ENCODE results near the gene MRPS25. TPM values are rescaled to one million over a fixed set of nuclear protein-coding genes. Genes with fewer than 3 reads are reported as not detected.

Gene MRPS25
- polyA plus RNA-seq, 2 of the 4 experiments (the other 2 are of a cell fraction): 42.0 to 78.4 TPM

DNA sequence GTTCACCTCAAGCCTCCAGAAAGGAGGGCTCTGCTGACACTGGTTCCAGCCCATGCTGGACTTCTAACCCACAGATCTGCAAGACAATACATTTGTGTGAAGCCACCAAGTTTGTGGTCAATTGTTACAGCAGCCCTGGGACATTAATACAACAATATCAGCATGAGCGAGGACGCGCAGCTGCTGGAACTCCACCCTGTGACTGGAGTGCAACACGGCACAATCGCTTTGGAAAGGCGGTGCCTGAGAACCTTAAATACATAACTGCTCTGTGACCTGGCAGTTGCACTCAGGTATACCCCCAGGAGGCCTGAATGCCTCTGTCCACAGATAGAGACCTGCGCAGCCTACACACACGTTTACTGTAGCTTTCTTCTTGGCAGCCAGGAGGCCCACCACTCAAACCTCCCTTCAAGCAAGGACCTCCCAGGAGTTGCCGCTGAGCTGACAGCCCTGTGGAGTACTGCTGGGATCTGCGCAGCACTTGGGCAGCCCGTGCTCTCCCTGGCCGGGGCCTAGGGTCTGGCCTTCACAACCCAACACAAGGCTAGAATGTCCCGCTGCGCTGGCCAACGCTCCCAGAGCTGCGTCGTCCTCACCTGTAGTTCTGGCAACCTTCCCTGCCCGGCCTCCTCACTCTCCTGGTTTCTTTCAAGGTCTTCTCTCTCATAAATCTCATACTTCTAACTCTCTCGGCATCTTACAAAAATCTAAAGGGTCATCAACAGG is 8.3 kb downstream of the MRPS25 start:
- CTCF ChIA-PET: no interaction called here
- DNase-seq (ENCODE audit: low read depth in 1 of 2, low spot score in 1 of 2): no peak

DNA sequence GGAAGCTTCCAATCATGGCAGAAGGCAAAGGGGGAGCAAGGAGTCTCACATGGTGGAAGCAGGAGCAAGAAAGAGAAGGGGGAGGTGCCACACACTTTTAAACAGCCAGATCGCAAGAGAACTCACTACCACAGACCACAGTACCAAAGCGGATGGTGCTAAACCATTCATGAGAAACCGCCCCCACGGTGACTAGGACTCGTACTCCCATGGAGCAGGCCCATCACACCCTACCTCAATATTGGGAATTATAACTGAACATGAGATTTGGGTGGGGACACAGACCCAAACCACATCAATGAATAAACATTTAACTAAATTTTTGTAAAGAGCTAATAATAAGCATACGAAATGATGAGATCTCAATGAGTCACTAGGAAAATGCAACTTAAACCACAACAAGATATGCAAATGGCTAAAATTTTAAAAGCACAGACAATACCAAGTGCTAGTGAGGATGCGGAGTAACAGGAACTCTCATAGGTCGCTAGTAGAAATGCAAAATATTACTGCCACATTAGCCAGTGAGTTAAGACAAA is 10.0 kb downstream of the MRPS25 start:
- CTCF ChIA-PET: interaction anchor here (0.9 kb wide), 1 partner anchor 43 kb away, joined by 3 read pairs; no protein-coding TSS in a partner anchor
- no peaks in the 10 kb centered on the region for H3K9me3 ChIP-seq
- TF ChIP-seq JUN (IDR thresholded peaks at IDR 0.05): no peak
- TF ChIP-seq, protein P1, sequence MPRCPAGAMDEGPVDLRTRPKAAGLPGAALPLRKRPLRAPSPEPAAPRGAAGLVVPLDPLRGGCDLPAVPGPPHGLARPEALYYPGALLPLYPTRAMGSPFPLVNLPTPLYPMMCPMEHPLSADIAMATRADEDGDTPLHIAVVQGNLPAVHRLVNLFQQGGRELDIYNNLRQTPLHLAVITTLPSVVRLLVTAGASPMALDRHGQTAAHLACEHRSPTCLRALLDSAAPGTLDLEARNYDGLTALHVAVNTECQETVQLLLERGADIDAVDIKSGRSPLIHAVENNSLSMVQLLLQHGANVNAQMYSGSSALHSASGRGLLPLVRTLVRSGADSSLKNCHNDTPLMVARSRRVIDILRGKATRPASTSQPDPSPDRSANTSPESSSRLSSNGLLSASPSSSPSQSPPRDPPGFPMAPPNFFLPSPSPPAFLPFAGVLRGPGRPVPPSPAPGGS (IDR thresholded peaks at IDR 0.05): no peak
- TF ChIP-seq HDAC2 (IDR thresholded peaks at IDR 0.05): no peak
- H3K4me1 ChIP-seq: no peaks in the 10 kb centered on the region
- no peak overlapping the region for H3K4me3 ChIP-seq
- WGBS (ENCODE audit: missing lambda C conversion rate): 96% methylated on average over 8 of the region's 8 CpGs
- H3K27ac ChIP-seq: no peak overlapping the region
- H3K4me2 ChIP-seq: no peak overlapping the region
- FAIRE-seq (no peak), DNase-seq (ENCODE audit: low read depth in 1 of 2, low spot score in 1 of 2) (no peak), ATAC-seq (no peak)
- POLR2A ChIA-PET: no interaction called here

More for the DNA sequence above, 8.3 kb downstream of the MRPS25 start:
- Histone ChIP-seq H3K27ac (no peak overlapping the region), H3K4me3 (no peak overlapping the region), H3K9me3 (no peaks in the 10 kb centered on the region), H3K4me1 (no peaks in the 10 kb centered on the region), H3K4me2 (no peak overlapping the region)
- no peak for FAIRE-seq
- no peak for TF ChIP-seq EHF (CRISPR knock-in tag; IDR thresholded peaks at IDR 0.05)
- no peak for TF ChIP-seq MAFK (IDR thresholded peaks at IDR 0.05; ENCODE audit: partially characterized antibody)
- no peak for TF ChIP-seq SMC3 (IDR thresholded peaks at IDR 0.05)
- TF ChIP-seq KDM1A (IDR thresholded peaks at IDR 0.05; ENCODE audit: low read depth): no peak
- TF ChIP-seq JUNB (IDR thresholded peaks at IDR 0.05): no peak
- TF ChIP-seq, protein P2, sequence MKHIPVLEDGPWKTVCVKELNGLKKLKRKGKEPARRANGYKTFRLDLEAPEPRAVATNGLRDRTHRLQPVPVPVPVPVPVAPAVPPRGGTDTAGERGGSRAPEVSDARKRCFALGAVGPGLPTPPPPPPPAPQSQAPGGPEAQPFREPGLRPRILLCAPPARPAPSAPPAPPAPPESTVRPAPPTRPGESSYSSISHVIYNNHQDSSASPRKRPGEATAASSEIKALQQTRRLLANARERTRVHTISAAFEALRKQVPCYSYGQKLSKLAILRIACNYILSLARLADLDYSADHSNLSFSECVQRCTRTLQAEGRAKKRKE (CRISPR knock-in tag; IDR thresholded peaks at IDR 0.05; ENCODE audit: low read depth): no peak
- TF ChIP-seq RCOR1 (IDR thresholded peaks at IDR 0.05; ENCODE audit: low read depth, low read length): no peak
- no peak for TF ChIP-seq ZC3H11A (IDR thresholded peaks at IDR 0.05)
- no peak for ATAC-seq
- 90% methylated on average over 19 of the region's 19 CpGs for WGBS (ENCODE audit: missing lambda C conversion rate)
- POLR2A ChIA-PET: no interaction called here

DNA sequence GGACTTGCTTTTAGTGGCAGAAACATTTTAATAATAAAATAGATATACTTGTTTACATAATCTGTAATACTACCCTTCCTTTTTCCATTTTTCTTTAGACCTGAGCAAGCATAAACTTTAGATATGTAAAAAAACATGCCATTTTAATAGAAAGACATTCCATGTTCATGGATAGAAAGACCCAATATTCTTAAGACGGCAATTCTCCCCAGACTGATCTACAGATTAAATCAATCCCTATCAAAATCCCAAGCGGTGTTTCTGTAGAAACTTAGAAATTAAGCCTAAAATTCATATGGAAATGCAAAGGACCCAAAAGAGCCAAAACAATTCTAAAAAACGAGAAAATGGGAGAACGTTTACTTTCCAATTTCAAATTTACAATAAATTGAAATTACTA is 11.6 kb downstream of the MRPS25 start:
- Histone ChIP-seq H3K4me2 (no peak overlapping the region), H3K4me1 (no peaks in the 10 kb centered on the region), H3K9me3 (no peaks in the 10 kb centered on the region), H3K4me3 (no peak overlapping the region), H3K27ac (no peak overlapping the region)
- ChIA-PET POLR2A (no interaction called here), CTCF (interaction anchor here (1.6 kb wide), 1 partner anchor 127 kb away, joined by 5 read pairs; no protein-coding TSS in a partner anchor)
- FAIRE-seq: no peak
- TF ChIP-seq, protein P3, sequence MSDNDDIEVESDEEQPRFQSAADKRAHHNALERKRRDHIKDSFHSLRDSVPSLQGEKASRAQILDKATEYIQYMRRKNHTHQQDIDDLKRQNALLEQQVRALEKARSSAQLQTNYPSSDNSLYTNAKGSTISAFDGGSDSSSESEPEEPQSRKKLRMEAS (IDR thresholded peaks at IDR 0.05): no peak
- TF ChIP-seq SMC3 (IDR thresholded peaks at IDR 0.05): no peak
- no peak for TF ChIP-seq EP300 (IDR thresholded peaks at IDR 0.05)
- TF ChIP-seq HOXB5 (CRISPR knock-in tag; IDR thresholded peaks at IDR 0.05): no peak
- TF ChIP-seq GATA3 (IDR thresholded peaks at IDR 0.05; ENCODE audit: borderline replicate concordance): no peak
- TF ChIP-seq EHMT2 (IDR thresholded peaks at IDR 0.05; ENCODE audit: low read depth): no peak
- TF ChIP-seq, protein P4, sequence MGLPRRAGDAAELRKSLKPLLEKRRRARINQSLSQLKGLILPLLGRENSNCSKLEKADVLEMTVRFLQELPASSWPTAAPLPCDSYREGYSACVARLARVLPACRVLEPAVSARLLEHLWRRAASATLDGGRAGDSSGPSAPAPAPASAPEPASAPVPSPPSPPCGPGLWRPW (IDR thresholded peaks at IDR 0.05): no peak
- TF ChIP-seq HDAC2 (IDR thresholded peaks at IDR 0.05): no peak
- TF ChIP-seq ZNF302 (CRISPR knock-in tag; IDR thresholded peaks at IDR 0.05): no peak
- no peak for TF ChIP-seq RFX5 (IDR thresholded peaks at IDR 0.05)
- no peak for TF ChIP-seq POLR2A (IDR thresholded peaks at IDR 0.05; ENCODE audit: low read length)
- TF ChIP-seq, protein P1 (IDR thresholded peaks at IDR 0.05): no peak
- TF ChIP-seq, protein P5, sequence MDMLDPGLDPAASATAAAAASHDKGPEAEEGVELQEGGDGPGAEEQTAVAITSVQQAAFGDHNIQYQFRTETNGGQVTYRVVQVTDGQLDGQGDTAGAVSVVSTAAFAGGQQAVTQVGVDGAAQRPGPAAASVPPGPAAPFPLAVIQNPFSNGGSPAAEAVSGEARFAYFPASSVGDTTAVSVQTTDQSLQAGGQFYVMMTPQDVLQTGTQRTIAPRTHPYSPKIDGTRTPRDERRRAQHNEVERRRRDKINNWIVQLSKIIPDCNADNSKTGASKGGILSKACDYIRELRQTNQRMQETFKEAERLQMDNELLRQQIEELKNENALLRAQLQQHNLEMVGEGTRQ (IDR thresholded peaks at IDR 0.05): no peak
- WGBS (ENCODE audit: missing lambda C conversion rate): 96% methylated on average over 4 of the region's 4 CpGs
- DNase-seq (ENCODE audit: low read depth in 1 of 2, low spot score in 1 of 2): no peak
- no peak for ATAC-seq
